EH (cell line): ENCODE results near the gene NTN1.
"Not testable (repeated sequence)": the region's sequence is repeated elsewhere in the genome, so short reads cannot be mapped to it uniquely, and the experiment has no call there.

ENCODE experiments used
- DNase-seq: peaks from one replicate; pipeline ENCODE4 v3.0.0-alpha.2; 2015; ENCODE audit warnings: low read depth

The NTN1 gene

DNA sequence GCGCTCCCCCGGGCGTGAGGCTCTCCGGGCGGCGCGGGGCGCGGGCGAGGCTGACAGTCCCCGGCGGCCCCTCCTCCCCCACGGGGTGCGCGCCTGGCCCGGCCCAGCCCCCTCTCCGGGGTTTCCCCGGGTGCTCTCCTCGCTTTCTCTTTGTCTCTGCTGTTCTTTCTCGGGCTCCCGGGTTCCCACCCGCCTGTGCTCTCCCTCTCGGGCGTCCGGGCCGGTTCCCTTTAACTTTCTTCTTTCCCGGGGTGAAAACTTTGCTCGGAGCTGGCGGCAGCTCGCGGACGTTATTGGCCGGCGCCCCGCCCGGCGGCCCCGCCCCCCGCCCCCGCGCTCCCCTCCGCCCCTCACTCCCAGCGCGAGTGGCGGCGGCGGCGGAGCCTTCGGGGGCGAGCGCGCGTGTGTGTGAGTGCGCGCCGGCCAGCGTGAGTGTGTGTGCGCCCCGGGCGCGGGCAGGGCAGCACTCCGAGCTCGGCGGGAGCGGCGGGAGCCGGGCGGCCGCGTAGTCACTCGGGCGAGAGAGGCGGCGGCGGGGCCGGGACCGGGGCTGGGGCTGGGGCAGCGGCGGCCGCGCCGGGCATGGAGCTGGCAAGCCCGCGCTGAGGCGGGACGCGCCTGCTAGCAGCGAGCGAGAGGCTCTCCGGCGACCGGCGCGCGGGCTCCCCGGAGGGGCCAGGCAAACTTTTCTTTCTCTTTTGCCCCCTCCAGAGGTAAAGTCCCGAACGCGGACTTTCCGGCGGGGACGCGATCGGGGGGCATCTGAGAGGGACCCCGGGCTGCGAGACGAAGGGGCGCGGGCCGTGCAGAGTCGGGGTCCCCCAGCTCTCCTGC is at the start of gene NTN1:
TSS of gene NTN1 (plus strand) at position 353 of the 834 bp plus-strand sequence. CDS start 864 bp downstream, outside the sequence.
- peak; percentile 21 for DNase-seq

DNA sequence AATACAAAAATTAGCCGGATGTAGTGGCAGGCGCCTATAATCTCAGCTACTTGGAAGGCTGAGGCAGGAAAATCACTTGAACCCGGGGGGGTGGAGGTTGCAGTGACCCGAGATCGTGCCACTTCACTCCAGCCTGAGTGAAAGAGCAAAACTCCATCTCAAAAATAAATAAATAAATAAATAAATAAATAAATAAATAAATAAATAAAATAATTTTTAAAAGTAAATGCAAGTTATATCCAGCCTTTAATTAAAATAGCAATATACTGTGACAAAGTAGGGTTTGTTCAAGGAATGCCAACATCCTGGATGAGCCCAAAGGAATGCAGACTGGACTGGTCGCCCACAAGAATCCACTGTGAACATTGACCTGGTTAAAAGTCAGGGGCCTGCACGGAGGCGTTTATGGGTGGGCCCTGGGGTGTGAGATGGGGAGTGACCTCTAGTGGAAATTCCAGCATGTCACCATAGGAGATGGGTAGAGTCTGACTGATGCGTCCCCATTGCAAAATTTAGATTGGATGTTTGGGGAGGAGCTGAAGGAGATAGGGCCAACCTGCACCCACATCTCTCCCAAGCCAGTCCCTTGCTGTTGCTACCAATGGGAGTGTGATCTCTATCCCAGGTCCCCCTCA is 46.1 kb upstream of the NTN1 start:
- DNase-seq = no peak

DNA sequence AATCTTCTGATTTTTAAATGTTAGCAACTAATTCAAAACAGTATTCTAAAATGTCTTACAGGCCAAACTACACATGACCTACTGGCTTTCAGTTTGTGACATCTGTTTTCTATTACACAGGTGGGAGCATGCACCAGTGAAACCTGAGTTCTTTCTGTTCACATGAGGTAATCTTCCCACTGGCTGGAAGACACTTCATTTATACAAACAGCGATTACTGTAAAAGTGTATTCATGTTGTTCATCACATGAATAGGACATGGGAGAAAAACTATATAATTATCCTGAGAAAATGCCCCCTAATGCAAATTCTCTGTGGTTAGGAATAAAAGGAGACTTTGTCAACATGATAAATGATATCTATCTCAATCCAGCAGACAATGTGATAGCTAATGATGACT is 44.7 kb upstream of the NTN1 start:
- no peak for DNase-seq

DNA sequence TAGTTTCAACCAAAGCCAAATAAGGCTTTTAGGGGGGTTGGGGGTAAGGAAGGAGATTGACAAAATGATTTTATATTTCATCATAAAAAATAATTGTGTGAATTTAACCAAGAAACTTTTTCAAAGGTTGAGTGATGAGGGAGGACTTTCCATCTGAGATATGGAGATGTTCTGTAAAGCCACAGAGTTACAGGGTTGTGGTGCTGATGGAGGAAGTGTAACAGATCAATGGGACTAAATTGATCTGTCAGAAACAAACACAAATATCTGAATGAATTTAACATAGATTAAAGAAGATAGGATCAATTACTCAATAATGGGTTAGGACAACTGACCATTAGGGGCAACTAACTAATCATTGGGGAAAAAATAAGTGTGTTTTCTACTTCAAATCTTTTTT is 41.6 kb upstream of the NTN1 start:
- DNase-seq = no peak

DNA sequence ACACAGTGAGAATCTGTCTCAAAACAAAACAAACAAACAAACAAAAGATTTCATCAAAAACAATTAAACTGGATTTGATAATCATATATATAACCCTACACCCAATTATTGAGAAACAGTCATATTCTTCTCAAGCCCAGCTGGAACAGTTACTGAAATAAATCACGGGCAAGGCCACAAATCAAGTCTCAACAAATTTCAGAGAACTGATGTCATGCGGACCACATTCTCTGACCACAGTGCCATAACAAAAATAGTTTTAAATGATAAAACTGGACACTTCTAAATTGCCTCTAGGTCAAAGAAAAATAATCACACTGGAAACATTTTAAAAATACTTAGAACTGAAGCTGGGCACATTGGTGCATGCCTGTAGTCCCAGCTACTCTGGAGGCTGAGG is 39.9 kb upstream of the NTN1 start:
- DNase-seq = no peak

DNA sequence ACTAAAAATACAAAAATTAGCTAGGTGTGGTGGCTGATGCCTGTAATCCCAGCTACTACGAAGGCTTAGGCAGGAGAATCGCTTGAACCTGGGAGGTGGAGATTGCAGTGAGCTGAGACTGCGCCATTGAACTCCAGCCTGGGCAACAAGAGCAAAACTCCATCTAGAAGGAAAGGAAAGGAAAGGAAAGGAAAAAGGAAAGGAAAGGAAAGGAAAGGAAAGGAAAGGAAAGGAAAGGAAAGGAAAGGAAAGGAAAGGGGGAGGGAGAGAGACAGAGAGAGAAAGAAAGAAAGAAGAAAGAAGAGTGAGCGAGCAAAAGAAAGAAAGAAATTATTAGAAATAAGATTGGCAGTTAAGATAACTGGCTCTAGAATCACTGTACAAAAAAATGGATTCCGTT is 37.1 kb upstream of the NTN1 start:
- not testable (repeated sequence) for DNase-seq

DNA sequence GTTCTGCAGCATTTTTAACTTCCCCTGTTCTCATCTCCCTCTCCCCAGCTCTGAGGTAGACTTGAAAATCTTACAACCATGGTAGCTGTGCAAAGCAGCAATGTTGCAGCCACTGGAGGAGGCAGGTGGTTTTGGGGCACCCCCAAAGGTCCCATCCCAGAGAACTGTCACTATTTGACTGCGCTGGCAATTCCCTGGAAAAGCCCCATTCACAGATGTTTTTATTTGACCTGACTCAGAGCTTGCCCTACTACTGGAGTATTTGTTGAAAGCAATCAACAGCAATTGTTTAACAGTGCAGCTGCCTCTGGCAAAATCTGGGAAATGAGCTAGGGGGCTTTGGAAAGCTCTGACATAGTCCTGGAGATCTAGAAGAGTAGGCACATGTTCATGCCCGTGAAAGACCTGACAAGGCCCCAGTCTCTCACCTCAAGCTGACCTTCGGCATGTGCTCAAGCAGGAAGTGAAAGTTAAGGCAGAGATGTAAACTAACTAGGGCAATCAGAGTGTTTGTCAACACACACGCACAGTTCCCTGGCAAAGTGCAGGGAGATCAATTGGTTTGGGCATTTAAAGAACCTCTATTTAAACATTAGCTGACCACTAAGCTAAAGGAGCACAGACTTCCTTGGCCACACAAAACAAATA is 36.1 kb upstream of the NTN1 start:
- no peak for DNase-seq

DNA sequence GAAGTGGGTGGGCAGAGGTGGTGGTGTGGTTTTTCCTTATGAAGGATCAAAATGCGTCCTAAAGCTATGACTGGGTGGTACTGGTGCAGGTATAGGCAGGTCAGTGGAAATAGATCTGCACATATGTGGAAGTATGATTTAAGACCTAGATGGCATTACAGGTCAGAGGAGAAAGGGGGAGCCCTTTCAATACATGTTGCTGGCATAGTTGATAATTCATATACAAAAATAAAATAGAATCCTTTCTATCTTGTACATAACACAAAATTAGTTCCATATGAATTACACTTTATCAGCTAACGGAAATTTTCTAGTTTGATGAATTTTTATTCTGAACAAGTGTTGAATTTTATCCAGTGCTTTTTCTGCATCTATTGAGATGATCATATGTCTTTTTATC is 35.0 kb upstream of the NTN1 start:
- no peak for DNase-seq

DNA sequence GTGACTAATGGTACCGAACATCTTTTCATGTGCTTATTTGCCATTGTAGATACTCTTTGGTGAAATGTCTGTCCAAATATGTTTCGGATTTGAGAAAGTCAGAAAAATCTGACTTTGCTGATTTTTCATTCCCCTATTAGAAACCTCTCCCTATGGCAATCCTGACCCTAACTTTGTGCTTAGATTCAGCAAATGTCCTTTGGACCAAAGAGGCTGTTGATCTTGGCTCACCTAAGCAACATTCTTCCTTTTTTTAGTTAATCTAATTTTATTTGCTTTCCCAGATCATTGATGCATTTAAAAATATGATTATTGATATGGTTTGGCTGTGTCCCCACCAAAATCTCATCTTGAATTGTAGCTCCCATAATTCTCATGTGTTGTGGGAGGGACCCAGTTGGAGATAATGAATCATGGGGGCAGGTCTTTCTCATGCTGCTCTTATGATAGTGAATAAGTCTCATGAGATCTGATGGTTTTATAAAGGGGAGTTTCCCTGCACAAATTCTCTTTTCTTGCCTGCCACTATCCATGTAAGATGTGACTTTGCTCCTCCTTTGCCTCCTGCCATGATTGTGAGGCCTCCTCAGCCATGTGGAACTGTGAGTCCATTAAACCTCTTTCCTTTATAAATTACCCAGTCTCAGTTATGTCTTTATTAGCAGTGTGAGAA is 32.9 kb upstream of the NTN1 start:
- not testable (repeated sequence) for DNase-seq

DNA sequence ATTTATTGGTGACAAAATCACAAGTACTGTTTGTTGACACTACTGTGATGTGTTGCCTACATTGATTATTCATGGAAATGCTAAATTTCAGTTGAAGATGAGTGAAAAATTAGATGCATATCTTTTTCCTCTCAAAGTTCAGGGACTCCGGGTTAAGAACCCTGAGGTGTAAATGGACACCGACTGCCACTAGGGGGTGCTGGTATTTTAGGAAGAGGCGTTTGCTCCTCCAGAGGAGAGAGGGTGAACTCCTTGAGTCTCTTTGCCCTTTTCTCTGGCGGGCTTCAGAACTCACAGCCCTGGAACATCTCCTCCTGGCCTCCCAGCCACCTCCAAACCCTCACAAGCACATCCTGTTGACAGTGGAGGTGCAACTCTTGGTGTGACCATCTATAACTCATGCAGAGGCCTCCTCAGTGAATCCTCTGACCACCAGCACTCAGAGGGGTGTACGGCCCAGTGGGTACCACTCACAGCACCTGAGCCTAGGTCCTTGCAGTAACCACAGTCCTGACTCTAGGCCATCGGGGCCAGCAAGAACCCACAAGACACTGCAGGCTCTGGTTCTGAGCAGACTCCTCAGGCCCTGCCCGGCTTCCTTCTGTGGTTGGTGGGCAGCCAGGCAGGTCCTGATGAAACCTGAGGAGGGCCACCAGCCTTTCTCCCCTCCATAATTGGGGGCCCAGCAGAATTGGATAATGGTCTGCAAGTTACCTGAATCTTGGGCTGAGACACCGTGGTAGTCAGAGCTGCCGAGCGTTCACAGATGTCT is 29.6 kb upstream of the NTN1 start:
- DNase-seq = peak; percentile 57

DNA sequence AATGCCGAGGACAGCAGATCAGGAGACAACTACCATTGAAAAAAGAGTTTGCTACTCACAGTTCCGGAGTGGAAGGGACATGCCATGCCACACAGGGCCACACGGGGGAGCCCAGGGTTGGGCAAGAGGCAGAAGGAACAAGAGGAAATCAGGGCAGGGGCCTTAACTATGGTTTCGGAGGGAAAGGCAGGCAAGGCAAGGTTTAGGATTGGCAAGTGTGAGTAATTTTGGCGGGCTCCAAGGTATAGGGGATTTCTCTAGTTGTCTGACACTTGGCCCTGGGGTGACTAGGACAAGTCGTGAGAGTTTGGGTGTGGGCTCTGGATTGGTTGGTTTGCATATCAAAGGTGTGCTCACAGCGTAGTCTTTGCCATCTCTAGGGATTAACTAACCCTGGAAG is 27.0 kb upstream of the NTN1 start:
- DNase-seq = peak; percentile 45

DNA sequence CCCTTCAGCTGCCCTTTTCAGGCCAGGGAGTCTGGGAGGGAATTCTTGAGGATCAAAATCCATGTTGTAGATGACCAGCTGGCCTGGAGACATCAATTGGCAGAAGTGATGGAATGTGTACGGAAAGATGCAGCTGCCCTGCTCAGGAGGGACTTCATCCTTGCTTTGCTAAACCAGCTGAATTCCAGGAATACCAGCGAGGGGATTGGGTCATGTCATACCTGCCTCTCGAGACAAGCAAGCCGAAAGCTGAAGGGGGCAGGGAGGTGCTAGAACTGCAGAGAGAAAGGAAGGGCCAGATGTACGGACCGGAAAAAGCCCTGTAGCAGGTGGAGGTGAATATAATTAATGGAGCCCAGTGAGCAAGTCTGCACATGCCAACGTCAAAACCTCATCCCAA is 25.6 kb upstream of the NTN1 start:
- no peak for DNase-seq

DNA sequence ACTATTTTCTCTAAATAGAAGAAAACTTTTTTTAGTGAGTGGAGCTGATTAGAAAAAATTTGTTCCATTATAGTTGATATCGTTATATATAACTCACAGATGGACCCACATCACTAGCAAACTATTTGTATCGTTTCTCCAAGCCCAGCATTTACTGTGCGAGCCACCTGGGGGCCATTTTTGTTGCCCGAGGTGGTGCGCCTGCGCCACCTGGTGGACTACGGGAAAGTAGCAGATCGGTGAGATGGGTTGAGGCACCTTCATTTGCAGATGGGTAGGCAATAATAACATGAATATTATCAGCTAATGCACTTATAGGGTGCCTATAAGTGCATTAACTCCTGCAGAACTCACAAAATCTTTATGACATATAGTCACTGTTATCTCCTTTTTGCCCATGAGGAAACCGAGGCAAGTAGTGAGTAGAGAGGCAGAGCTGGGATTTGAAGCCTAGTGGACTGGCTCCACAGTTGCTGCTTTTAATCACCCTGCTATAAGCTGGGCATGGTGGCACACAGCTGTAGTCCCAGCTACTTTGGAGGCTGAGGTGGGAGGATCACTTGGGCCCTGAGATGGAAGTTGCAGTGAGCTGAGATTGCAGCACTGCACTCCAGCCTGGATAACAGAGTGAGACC is 23.2 kb upstream of the NTN1 start:
- DNase-seq = peak; percentile 42

DNA sequence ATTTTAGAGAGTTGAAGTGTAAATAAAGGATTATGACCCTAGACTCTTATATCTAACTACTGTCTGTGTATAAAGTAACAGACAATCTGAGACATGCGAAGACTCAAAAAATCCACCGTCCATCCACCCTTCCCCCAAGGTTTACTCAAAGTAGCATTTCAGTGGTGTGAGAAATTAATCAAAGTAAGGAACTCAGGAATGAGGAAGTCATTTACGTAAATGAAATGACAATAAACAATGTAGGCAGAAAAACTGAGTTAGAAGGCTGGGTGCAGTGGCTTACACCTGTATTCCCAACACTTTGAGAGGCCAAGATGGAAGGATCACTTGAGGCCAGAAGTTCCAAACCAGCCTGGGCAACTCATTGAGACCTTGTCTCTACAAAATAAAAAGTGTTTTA is 19.8 kb upstream of the NTN1 start:
- no peak for DNase-seq

DNA sequence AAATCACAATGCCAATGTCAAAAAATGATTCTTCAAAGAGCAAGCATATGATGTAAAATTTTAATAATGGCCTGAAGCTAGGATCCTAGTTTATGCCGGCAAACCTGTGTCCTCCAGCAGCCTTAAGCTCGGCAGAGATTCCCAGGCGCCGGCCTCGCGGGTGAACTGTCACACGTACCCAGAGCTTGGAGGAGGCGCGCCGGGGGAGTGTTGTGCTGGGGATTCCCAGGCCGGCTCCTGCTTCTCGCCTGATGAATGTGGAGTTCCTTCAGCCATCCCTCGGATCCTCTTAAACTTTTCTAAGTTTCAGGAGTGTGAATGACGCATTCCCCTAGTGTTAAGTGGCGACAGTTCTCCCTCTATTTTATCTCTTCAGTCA is 19.1 kb upstream of the NTN1 start:
- no peak for DNase-seq

DNA sequence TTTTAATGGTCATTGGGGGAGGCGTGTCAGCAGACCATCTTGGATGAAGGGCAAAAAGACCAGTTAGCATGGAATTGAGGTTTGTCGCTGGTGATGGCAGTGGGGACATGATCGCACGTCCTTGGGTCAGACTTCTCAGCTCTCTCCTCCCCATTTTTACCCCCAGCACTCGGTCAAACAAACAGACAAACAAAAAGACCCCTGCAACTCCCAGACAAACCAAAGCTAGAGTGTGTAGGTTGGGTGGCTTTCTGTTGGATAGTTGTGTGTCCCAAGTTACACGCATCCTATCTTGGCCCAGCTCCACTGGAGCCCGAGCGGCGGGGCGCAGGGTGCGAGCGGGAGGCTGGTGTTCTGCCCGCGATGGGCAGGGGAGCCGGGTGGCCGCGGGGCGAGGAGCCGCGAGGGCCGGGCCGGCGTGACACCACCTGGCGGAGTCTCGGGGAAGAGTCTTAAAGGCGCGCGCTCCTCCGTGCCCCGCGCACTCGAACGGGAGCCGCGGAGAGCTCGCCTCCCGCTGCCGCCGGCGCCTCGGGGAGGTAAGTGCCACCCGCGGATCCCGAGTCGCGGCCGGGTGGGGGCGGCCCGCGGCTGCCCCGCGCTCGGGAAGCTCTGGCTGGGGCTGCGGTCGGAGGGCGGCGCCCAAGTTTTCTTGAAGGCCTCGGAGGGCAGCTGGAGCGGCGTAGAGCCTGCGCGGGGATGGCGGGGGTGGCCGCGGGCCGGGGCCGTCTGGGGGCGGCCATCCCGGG is 18.5 kb upstream of the NTN1 start:
- no peak for DNase-seq

DNA sequence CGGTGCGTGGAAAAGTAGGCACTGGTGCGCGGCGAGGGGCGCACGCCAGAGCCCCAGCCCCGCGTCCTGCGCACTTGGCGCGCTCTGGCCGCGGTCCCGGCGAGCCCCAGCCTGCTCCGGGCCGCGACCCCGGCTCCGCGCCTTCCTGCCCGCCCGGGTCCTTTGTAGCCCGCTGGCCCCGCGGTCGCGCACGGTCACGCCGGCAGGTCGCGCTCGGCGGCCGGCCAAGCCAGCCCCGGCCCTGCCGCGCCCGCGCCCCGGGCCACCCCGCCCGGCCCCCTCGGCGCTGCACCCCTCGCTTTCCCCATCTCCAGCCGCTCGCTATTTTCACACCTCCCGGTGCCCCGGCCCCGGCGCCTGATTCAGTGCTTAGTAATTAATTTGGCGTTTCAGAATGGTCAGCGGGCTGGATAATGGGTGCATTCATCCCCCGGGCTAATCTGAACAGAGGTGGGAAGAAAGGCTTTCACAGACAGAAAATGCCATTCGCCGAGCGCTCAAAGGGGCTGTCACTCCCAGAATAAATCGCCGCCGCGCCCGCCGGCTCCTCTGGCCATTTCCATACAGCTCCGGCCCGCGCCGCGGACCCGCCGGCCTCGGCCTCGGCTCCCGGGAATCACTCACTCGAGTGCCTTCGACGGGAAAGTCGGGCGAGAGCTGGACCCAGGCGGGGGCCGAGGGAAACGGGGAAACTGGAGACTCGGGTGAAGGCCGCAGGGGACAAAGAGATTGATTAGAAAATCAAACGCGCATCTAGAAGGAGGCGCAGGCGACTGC is 17.8 kb upstream of the NTN1 start:
- no peak for DNase-seq

DNA sequence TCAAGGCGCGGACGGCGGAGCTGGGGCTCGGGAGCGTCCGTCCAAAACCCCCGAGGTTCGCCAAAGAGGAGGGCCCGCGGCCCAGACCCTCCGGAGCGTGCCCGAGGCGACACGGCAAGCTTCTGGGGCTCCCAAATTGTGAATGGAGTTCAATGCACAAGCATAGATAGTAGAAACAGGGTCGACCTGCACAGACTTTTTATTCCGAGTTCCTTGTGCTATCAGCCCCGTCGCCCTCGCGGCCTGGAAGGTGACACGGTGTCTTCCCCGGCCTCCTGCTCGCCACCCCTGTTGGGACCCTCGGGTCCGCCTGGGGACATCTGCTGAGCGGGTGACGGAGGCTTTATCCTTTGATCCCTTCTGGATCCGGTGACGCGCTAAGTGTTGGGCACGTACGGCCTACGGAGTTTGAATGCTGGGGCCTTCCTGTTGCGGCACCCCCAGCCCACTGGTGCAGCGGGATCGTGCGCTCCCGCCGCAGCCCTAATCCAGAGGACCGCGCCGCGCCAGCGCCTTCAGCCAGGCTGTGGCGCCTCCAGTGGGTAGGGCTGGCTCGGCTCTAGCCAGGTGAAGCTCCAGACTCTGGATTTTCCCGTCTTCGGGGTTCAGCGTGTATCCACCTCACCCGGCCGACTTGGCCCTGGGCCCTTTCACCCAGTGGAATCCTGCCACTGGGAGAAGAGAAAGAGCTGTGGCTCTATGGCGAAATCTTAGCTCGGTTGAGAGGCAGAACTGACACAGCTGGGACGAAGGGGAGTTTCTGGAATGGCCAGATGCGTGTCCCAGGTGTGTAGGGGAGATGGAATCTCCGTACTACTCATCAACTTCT is 17.0 kb upstream of the NTN1 start:
- no peak for DNase-seq

DNA sequence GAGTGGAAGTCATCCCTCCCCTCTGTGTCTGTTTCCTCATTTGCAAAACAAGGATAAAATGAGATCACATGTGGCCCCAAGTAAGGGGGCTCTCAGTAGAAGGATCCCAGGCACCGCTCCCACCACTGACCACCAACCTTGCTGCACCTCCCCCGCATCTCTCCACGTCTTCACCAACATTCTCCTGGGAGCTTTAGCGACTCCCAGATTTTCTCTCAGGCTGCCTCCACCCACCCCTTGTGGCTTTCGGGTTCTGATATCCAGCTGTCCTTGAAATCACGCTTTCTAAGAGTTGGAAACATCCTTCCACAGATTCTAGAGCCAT is 16.4 kb upstream of the NTN1 start:
- DNase-seq = no peak
